ENCODE measurements around the gene THAP10. TPM values are rescaled to one million over a fixed set of nuclear protein-coding genes. Genes with fewer than 3 reads are reported as not detected.
A peak's percentile ranks its signal among the peaks of the same experiment; 100 is the strongest.

The THAP10 gene
- total RNA-seq, 1 experiment from 2014 or later: 6.6 TPM

DNA sequence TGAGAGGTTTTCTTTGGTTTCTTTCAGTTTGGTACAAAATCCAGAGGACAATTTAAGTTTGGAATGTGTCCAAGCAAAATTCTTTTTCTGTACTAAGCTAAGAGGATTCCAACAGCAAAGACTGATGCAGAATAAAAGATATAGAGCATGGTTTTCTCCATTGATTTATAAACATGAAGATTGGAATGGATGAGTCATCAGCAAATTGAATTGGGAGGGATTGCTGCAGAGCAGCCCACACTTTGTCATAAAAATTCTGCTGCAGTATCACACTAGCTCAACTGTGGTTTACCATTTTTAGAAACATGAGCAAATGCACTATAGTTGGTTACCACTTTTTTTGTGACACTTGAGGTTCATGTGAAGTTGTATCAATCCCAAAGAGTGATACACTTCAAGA lies 22.2 kb downstream of the THAP10 start:
- Histone ChIP-seq H3K27ac (ENCODE audit: low read depth, low read length, poor library complexity, severe bottlenecking) (peak overlapping the region; percentile 47), H3K27me3 (replicated peaks; ENCODE audit: insufficient read depth, low read depth, low read length, poor library complexity) (no peaks in the 10 kb centered on the region), H3K4me1 (ENCODE audit: insufficient read depth, low read length, poor library complexity, severe bottlenecking) (peaks cover 32% of the 10 kb centered on the region), H3K9me3 (ENCODE audit: low read depth, low read length, poor library complexity, severe bottlenecking) (no peaks in the 10 kb centered on the region), H3K36me3 (ENCODE audit: insufficient read depth, low read length, poor library complexity, severe bottlenecking) (no peaks in the 10 kb centered on the region), H3K4me3 (ENCODE audit: low read depth, low read length, poor library complexity, severe bottlenecking) (no peak overlapping the region)
- ChIA-PET POLR2A (ENCODE audit: low non-redundant PET) (interaction anchor here (0.6 to 0.8 kb wide), 2 partner anchors 13 to 16 kb away, joined by 3 to 4 read pairs; no protein-coding TSS in a partner anchor), CTCF (no interaction called here)
- no peak for TF ChIP-seq EZH2 (IDR thresholded peaks at IDR 0.05; ENCODE audit: borderline replicate concordance, low read depth, low read length, poor library complexity, severe bottlenecking)
- TF ChIP-seq, protein P1, sequence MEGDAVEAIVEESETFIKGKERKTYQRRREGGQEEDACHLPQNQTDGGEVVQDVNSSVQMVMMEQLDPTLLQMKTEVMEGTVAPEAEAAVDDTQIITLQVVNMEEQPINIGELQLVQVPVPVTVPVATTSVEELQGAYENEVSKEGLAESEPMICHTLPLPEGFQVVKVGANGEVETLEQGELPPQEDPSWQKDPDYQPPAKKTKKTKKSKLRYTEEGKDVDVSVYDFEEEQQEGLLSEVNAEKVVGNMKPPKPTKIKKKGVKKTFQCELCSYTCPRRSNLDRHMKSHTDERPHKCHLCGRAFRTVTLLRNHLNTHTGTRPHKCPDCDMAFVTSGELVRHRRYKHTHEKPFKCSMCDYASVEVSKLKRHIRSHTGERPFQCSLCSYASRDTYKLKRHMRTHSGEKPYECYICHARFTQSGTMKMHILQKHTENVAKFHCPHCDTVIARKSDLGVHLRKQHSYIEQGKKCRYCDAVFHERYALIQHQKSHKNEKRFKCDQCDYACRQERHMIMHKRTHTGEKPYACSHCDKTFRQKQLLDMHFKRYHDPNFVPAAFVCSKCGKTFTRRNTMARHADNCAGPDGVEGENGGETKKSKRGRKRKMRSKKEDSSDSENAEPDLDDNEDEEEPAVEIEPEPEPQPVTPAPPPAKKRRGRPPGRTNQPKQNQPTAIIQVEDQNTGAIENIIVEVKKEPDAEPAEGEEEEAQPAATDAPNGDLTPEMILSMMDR (conservative IDR thresholded peaks at IDR 0.05; ENCODE audit: low read depth, low read length): no peak
- intact Hi-C loops (cut with micrococcal nuclease; ENCODE audit: unreplicated experiment): loop anchor here (1.0 kb wide), 1 partner anchor 16 kb away; the partner anchor contains the start of gene LARP6
- peak; percentile 65 for DNase-seq (ENCODE audit: low spot score)
- BruUV-seq (replicated peaks): no TSS peak

DNA sequence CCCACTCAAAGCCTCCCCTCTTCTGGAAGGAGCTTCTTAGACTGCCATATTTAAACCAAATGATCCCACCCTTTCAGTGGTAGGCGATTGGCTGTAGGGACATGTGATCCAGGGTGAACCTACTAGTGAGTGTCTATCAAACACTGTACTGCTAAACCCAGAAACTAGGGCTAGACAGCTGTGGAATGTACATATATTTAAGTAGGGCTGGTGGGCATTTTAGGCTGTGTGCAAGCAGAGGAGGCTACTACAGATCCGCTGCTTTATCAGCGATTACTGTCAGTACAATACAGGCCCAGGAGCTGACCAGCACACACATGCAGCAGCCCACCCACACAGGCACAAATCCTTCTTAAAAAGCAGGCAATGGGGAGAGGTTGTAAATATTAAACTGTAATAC lies 22.9 kb downstream of the THAP10 start:
- peaks cover 32% of the 10 kb centered on the region for H3K4me1 ChIP-seq (ENCODE audit: insufficient read depth, low read length, poor library complexity, severe bottlenecking)
- no peaks in the 10 kb centered on the region for H3K9me3 ChIP-seq (ENCODE audit: low read depth, low read length, poor library complexity, severe bottlenecking)
- ChIA-PET POLR2A (ENCODE audit: low non-redundant PET) (interaction anchor here (0.6 to 0.8 kb wide), 2 partner anchors 13 to 15 kb away, joined by 3 to 4 read pairs; no protein-coding TSS in a partner anchor), CTCF (no interaction called here)
- peak; percentile 41 for DNase-seq (ENCODE audit: low spot score)
- no peaks in the 10 kb centered on the region for H3K36me3 ChIP-seq (ENCODE audit: insufficient read depth, low read length, poor library complexity, severe bottlenecking)
- TF ChIP-seq, protein P1 (conservative IDR thresholded peaks at IDR 0.05; ENCODE audit: low read depth, low read length): no peak
- TF ChIP-seq EZH2 (IDR thresholded peaks at IDR 0.05; ENCODE audit: borderline replicate concordance, low read depth, low read length, poor library complexity, severe bottlenecking): no peak
- intact Hi-C loops (cut with micrococcal nuclease; ENCODE audit: unreplicated experiment): loop anchor here (5.0 kb wide), 1 partner anchor 37 kb away; no protein-coding TSS in a partner anchor
- no peaks in the 10 kb centered on the region for H3K27me3 ChIP-seq (replicated peaks; ENCODE audit: insufficient read depth, low read depth, low read length, poor library complexity)
- H3K27ac ChIP-seq (ENCODE audit: low read depth, low read length, poor library complexity, severe bottlenecking): peak overlapping the region; percentile 47
- H3K4me3 ChIP-seq (ENCODE audit: low read depth, low read length, poor library complexity, severe bottlenecking): no peak overlapping the region
- no TSS peak for BruUV-seq (replicated peaks)

DNA sequence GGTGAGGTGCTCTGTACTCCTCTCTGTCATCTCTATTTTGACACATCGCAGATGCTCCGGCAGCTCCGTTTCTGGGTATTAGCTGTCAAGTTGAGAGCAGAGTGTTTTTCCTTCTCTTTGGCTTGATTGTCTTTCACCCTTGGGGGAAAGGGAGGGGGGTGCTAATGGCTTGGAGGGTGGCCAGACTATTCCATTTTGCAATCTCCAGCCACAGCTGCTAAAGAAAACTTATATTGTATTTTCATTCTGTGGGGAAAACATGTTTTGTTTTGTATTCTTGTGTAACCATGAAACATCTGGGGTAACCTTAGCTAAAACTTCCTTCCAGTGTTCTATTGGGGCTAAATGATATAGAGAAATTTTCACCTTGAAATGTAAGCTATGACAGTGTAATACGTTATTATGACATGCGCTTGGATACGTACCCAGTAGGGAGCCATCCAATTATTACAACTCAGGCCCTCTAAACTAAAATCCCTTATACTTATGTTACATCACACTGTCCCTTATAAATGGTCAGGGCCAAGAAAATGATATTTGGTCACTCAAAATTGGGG lies 24.2 kb downstream of the THAP10 start:
- no TSS peak for BruUV-seq (replicated peaks)
- Histone ChIP-seq H3K27ac (ENCODE audit: low read depth, low read length, poor library complexity, severe bottlenecking) (peak overlapping the region; percentile 53), H3K9me3 (ENCODE audit: low read depth, low read length, poor library complexity, severe bottlenecking) (no peaks in the 10 kb centered on the region), H3K36me3 (ENCODE audit: insufficient read depth, low read length, poor library complexity, severe bottlenecking) (no peaks in the 10 kb centered on the region), H3K27me3 (replicated peaks; ENCODE audit: insufficient read depth, low read depth, low read length, poor library complexity) (no peaks in the 10 kb centered on the region), H3K4me1 (ENCODE audit: insufficient read depth, low read length, poor library complexity, severe bottlenecking) (peaks cover 32% of the 10 kb centered on the region), H3K4me3 (ENCODE audit: low read depth, low read length, poor library complexity, severe bottlenecking) (no peak overlapping the region)
- POLR2A ChIA-PET (ENCODE audit: low non-redundant PET): no interaction called here
- CTCF ChIA-PET: no interaction called here
- no peak for DNase-seq (ENCODE audit: low spot score)
- TF ChIP-seq, protein P1 (conservative IDR thresholded peaks at IDR 0.05; ENCODE audit: low read depth, low read length): no peak
- no peak for TF ChIP-seq EZH2 (IDR thresholded peaks at IDR 0.05; ENCODE audit: borderline replicate concordance, low read depth, low read length, poor library complexity, severe bottlenecking)
- intact Hi-C loops (cut with micrococcal nuclease; ENCODE audit: unreplicated experiment): loop anchor here (5.0 kb wide), 1 partner anchor 36 kb away; no protein-coding TSS in a partner anchor

Data from A673 (cell line).